GM21367 (cell line): ENCODE data around the gene TBC1D16.

Source experiments
- ATAC-seq: cut with Tn5 transposase; IDR thresholded peaks from one replicate; pipeline ENCODE4 v1.9.1; 2021; ENCODE audit not compliant: unreplicated experiment

TBC1D16 gene

GRCh38 chr17:79952901-79953300, 82.8 kb downstream of the TBC1D16 start:
- no peak for ATAC-seq

- no peak for ATAC-seq
Observed at GRCh38 chr17:79952265-79952877, 83.3 kb downstream of the TBC1D16 start.

DNA sequence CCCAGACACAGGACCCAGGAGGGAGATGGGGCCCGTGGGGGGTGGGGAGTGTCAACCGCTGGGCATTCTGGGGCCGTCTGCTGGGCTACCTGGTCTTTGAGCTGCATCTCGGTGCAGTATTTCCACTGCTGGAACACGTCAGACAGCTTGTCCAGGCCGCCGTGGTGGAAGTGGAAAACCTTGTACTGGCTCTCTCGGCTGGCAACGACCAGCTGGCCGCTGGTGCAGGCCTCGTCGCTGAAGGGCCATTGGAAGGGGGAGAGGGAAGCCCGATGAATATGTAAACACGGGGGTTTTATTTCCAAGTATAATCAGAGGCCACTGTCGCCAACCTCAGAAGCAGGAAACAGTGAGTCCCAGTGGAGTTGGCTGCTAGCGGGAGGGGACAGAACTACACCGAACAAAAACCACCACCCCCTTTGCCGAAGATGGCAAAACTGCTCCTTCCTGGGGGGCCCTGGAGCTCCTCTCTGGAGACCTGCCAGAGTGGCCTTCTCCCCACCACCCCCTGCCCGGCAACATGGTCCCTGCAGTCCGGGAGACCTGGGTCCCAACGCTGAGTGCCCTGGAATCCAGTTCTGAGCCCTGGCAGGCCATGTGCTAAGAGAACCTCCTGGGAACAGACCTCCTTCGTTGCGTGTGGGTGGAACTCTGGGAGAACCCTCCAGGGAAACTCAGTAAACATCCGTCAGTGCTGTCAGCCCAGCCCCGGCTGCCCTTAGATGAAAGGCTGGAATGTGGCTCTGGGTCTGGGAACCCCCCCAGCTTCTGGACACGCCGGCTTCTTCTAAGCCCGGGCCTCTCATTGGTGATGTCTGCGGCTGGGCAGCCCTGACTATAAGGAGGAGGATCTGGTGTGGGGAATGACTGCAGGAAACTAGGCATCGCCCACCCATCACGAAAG, 84.1 kb downstream of the TBC1D16 start:
- no peak for ATAC-seq

DNA sequence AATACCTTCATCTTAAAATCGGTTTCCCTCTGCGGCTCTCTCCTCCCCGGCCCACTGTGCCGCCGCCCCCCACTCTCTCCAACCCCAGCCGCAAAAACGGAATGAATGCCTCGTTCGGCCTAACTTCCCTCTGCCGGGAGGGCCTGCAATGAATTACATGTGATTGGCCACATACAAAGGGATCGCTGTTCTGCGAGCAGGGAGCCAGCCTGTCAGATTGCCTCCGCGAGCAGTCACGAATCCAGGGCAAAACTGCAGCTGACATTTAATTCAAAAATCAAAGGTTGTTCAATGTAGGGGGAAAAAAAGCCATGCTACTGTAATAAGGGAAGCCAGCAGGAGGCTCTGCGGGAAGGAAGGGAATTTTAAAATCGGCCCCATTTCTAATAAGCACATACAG, 84.9 kb downstream of the TBC1D16 start:
- no peak for ATAC-seq

- ATAC-seq: no peak
Observed at GRCh38 chr17:79950306-79950705, 85.4 kb downstream of the TBC1D16 start.

DNA sequence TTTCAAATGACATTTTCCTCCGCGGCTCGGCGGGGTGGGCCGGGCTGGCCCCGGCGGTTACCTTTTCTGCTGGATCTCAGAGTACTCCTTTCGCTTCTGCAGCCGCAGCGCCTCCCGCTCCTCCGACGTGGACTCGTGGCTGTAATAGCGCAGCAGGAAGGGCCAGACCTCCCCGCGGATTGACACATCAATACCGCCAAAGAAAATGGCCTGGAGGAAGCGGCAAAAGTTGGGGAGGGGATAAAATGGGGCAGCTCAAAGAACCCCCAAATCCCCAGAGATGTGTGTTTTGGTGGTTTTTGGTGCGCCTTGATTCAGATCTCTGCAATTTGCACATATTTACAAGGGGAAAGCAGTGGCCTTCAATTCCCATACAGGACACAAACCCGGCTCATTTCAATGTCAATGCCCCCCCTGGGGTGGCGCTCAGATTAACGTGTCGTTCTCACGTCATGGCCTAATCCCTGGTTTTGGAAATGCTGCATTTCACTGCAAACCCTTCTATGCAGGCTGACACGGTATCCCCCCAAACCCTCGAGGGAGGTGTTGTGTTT, 85.9 kb downstream of the TBC1D16 start:
- no peak for ATAC-seq

DNA sequence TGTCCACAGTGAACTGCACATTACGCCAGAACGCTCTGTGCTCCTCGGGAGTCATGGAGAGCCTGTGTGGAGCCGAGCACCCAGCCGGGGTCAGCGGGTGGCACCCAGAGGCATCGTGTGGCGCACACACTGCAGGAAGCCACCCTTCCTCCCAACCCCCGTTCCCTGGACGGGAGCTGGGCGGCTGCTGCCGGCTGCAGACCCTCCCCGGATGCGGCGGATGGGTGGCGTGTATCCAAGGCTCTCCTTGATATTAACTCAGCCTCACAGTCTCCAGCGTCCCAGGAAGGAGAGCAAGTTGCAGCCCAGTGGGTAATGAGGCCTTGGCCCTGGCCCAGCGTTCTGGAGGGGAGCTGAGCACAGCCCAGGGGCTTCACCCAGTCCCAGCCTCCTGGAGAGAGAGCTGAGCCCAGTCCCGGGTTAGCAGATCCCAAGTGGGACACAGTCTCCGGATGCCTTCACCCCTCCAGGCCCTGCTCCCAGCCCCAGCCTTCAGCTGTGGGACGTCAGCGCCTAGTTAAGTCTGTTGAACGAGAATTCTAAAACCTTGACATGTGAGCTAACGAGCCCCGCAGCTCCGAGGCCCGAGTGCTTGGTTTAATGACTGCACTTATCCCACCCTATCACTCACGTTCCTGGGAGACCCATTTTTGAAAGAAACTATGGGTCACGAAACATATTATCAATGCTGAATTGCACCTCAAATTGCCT, 86.6 kb downstream of the TBC1D16 start:
- ATAC-seq: no peak

DNA sequence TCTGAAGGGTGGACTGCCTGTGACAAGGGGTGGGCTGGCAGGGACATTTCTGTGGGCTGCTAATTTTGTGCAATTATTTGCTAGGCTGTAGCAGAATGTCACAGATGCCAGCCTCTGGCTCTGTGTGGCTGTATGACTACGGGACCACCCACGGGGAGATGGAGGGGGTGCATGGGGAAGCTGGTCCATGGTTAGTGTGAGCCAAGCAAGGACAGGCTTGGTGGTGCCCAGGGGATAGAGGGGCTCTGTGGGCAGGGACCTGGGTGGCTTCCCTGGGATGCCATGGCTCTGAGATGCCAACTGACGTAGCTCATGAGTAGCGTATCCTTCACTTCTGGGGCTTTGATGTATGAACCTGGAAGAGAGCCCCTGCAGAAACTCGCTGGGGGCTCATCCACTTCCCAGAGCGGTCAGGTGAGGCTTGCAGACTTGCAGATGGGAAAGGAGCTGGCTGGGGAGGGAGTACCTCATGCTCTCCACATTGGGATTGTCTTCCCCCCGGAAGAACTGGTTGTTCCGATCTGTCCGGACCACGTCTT, 87.2 kb downstream of the TBC1D16 start:
- no peak for ATAC-seq

DNA sequence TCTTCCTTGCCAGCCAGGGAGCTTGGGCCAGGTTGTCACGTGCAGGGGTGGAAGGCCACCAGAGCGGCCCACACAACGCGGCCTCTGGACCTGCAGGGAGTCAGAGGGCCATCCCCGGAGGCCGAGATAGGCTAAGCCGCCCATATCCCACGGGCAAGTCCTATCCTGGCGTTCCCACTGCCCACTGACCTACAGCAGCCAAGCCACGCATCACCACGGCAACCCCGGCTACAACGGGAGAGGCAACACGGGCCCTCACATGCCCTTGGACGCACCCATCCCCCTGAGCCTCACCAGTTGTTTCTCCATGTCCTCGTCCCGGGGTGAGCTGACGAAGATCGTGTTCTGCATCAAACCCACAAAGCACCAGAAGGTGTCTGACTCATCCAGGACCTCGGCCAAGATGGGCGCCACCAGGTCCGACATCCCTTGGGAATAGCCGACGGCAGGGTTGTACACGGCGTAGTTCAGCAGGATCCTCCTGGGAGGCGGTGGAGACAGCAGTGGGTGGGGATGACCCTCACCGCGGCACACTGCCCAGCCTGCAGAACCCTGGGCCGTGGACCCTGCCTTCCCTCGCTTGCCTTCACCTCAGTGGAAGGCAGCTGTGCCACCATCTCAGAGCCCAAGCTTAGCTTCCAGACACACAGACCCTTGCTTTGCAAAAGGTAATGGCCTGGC, 88.2 kb downstream of the TBC1D16 start:
- no peak for ATAC-seq

DNA sequence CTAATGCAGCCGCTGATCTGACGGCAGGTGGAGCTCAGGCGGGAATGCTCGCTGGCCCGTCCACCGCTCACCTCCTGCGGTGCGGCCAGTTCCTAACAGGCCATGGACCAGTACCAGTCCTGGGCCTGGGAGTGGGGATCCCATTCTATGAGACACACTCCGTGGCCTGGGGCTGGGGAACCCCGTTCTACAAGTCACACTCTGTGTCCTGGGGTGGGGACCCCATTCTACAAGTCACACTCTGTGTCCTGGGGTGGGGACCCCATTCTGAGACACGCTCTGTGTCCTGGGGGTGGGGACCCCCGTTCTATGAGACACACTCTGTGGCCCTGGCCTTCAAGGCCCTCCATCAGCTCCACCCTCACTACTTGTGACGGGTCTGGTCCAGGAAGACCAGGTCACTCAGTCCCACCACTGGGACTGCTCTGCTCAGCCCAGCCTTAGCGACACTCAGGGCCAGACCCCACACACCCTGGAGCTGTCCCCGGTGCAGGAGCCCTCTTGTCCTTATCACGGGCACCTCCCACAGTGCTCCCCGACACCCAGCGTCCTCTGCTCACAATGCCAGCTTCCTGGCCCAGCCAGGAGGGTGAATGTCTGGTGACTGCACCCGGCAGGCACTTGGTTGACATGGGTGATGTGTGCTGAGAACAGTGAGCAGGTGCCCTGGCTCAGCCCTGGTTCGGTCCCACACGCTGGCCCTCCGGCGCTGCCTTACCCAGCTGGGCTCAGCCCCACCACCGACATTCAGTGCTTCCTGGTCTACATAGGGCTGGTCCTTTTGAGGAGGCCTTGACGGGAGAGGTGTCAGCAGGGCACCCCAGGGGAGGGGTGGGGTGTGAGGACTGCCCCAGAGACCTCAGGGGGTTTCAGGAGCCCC, 89.1 kb downstream of the TBC1D16 start:
- no peak for ATAC-seq

DNA sequence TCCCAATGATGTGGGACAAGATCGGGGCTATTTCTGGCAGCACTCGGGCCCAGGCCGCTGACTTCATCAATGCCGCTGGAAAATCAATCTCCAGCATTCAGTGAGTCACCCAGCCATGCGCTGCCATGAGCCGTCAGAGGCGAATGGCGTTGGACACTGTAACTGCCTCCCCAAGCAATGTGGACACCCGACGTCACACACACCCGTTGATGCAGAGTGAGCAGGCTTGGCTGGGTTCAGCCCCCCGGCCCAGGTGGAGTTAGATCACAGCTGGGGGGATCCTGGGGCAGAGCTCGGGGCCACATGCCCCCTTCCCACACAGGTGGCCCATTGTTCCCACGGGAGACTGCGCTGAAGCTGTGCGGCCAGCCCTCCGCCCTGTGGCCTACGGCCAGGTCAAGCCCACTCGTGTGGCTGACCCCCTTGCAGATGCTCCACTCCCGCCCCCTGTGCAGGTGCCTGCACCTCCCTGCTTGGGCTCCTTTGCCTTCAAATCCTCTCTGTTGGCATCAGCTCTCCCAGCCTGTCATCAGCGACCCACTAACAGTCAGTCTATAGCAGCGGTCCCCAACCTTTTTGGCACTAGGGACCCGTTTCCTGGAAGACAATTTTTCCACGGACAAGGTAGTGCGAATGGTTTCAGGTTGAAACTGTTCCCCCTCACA, 89.9 kb downstream of the TBC1D16 start:
- no peak for ATAC-seq

DNA sequence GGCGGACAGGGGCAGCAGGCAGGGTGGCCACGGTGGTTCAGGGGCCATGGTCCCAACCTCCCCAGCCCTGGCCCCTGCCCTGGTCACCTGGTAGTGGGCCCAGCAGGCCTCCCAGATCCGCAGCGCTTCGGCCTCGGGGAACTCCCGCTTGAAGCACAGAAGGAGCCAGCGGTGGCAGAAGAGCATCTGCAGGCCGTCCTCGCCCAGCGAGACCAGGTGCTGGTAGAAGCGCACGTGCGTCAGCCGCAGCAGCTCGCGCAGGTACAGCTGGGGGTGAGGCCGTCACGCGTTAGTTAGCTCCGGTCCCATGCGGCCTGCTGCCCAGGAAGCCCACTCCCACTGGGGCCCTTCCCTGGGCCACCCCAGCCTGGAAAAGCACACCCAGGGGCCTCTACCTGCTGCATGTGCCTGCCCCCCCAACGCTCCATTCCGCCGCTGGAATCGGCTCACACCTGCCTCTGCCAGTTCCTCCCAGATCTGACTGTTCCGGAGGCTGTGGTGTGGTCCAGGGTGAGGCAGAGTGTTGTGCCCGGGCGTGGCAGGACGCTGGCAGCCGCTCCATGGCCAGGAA, 90.8 kb downstream of the TBC1D16 start:
- ATAC-seq: no peak

GRCh38 chr17:79944251-79944812, 91.3 kb downstream of the TBC1D16 start:
- no peak for ATAC-seq

GRCh38 chr17:79943347-79944241, 92.1 kb downstream of the TBC1D16 start:
- no peak for ATAC-seq

DNA sequence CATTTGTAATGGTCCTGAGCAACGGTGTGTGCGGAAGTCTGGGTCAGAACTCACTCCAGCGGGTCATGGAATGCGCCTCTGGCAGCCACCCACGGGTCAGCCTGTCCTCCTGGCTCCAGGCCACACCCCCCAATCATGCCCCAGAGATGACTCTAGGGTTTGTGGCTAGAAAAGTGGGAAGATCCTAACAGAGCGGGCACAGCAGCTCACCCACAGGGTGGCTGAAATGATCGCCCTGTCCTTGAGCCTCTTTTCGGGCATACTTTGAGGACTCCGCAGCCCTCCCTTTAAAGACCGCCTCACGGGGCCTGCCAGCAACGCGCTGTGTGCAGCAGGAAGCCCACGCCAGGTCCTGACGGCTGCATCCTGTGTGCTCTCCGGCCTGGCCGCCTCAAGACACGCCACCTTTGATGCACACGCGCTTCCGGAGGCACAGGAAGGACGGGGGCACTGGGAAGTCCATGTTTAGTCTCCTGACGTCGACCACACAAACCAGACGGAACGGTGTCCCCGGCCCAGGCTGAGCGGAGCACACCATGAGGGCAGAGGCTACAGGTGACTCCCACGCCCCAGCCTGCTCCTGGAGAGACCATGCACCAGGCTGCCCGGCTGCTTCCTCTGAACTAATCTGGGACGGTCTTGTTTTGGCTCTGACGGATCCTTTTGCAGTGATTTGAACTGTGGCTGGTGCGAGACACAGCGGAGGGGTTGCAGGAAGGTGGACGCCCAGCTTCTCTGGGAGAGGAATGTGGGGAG, 92.9 kb downstream of the TBC1D16 start:
- no peak for ATAC-seq

DNA sequence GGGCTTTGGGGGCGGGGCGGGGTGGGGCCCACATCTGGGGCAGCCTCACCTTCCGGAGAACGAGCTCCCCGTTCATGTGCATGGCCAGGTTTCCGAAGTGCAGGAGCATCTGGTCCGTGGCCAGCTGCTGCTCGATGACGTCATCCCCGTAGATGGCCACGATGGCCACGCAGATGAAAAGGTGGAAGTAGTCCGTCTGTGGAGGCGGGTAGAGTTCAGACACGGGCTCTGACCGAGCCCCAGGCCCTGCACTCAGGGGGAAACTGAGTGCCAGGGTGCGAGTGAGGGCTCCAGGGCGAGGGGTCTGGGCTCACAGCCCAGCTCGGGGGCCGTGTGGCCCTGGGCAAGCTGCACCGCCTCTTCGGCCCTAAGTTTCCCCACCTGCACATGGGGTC, 93.7 kb downstream of the TBC1D16 start:
- ATAC-seq: no peak
